AG04449 (cell line): ENCODE data around the gene TAS2R39.
A peak's percentile ranks its signal among the peaks of the same experiment; 100 is the strongest.

Experiments used
- CTCF ChIA-PET: fragments of 350-600 bp; formaldehyde crosslinking; extraction: SDS; loops from one replicate; lab custom pipeline; 2021; ENCODE audit warnings: antibody characterized with exemption; lab: Yijun Ruan, JAX
- POLR2A ChIA-PET: fragments of 400-600, 350-600 bp; formaldehyde crosslinking; extraction: SDS; loops from one replicate; lab custom pipeline; 2020; ENCODE audit warnings: antibody characterized with exemption, inconsistent platforms; lab: Yijun Ruan, JAX
- DNase-seq: peaks from one replicate; pipeline ENCODE4 v3.0.0-alpha.2; 2010; ENCODE audit warnings: low read depth, low spot score
- H3K4me3 ChIP-seq: 2 replicates; pipeline ENCODE4 v1.5.1; 2011; ENCODE audit warnings: low read depth, mild to moderate bottlenecking, control low read depth, low read length
- TF ChIP-seq, protein P1 (sequence below): IDR thresholded peaks from one replicate; pipeline ENCODE4 v1.5.1; 2011; ENCODE audit warnings: mild to moderate bottlenecking, moderate library complexity, low read length, control low read depth, inconsistent platforms; ENCODE audit not compliant: insufficient read depth; ENCODE audit errors: missing control alignments

TAS2R39 gene

DNA sequence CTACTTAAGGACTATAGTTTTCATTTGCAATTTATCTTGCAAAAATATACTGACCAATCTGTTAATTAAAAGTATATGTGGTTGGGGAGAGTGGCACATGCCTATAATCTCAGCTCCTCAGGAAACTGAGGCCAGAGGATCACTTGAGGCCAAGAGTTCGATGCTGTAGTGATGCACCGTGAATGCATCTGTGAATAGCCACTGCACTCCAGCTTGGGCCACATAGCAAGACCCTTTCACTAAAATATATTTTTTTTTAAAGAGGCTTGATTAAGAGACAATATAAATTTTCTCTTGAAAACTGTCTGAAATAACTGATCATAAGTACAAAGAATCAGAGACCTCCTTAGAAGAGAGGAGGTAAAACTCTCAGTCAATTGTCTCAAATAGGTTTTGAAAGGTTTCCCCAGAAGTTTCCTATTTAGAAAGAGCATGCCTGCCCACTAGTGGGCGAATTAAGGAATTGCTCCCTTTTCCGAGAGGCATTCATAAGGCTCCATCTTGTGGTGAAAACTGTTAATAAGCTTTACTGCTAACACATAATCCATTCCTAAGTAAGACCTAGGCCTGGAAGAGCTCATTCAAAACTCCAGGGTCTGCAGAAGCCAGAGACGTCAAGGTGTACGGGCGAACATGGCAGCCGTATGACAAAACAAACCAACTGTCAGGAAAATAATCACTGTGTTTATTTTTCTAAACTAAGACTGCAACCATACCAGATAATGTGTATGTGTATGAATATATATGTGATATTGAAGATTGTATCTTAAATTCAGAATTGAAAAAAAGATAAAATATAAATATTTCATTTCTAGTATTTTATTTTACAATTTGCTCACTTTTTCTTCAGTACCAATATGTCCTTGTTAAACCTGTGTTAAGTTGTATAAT, 31.8 kb downstream of the TAS2R39 start:
- no peak overlapping the region for H3K4me3 ChIP-seq
- POLR2A ChIA-PET: interaction anchor here (0.7 kb wide), 1 partner anchor 206 kb away, joined by 7 read pairs; no protein-coding TSS in a partner anchor
- peak; percentile 62 for DNase-seq
- TF ChIP-seq, protein P1, sequence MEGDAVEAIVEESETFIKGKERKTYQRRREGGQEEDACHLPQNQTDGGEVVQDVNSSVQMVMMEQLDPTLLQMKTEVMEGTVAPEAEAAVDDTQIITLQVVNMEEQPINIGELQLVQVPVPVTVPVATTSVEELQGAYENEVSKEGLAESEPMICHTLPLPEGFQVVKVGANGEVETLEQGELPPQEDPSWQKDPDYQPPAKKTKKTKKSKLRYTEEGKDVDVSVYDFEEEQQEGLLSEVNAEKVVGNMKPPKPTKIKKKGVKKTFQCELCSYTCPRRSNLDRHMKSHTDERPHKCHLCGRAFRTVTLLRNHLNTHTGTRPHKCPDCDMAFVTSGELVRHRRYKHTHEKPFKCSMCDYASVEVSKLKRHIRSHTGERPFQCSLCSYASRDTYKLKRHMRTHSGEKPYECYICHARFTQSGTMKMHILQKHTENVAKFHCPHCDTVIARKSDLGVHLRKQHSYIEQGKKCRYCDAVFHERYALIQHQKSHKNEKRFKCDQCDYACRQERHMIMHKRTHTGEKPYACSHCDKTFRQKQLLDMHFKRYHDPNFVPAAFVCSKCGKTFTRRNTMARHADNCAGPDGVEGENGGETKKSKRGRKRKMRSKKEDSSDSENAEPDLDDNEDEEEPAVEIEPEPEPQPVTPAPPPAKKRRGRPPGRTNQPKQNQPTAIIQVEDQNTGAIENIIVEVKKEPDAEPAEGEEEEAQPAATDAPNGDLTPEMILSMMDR: peak; percentile 93
- CTCF ChIA-PET: interaction anchor here (0.6 to 11.2 kb wide), 66 partner anchors 9 to 865 kb away, joined by 3 to 885 read pairs (median 4); partner anchors contain the start of gene TAS2R39

GRCh38 chr7:143216151-143216550, 32.9 kb downstream of the TAS2R39 start:
- ChIA-PET CTCF (interaction anchor here (1.0 to 11.2 kb wide), 18 partner anchors 8 to 832 kb away, joined by 3 to 885 read pairs (median 7); no protein-coding TSS in a partner anchor), POLR2A (no interaction called here)
- H3K4me3 ChIP-seq: no peak overlapping the region
- TF ChIP-seq, protein P1: no peak
- DNase-seq: peak; percentile 23

DNA sequence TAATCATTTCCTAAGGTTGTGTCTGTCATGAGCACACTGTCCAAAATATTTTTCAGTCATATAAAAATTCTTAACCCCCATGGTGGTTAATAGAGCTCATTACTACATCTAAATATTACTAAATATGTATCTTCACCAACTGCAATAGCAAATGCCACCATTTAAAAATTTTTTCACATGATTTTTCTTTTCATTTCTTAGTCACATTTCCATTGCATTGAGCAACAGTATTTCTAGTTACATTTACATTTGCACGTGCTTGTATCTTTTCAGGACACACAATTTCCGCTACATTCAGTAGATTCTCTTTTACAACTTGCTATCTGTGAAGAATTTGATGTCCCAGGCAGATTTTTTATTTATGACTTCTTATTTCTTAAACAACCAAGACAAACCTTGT, 33.5 kb downstream of the TAS2R39 start:
- DNase-seq: no peak
- TF ChIP-seq, protein P1: no peak
- H3K4me3 ChIP-seq: no peak overlapping the region
- POLR2A ChIA-PET: no interaction called here
- CTCF ChIA-PET: interaction anchor here (1.5 to 11.2 kb wide), 8 partner anchors 7 to 351 kb away, joined by 7 to 885 read pairs (median 22); no protein-coding TSS in a partner anchor

GRCh38 chr7:143217806-143218205, 34.6 kb downstream of the TAS2R39 start:
- POLR2A ChIA-PET: no interaction called here
- H3K4me3 ChIP-seq: no peak overlapping the region
- CTCF ChIA-PET: interaction anchor here (1.2 to 11.2 kb wide), 2 partner anchors 11 to 210 kb away, joined by 3 to 885 read pairs; no protein-coding TSS in a partner anchor
- TF ChIP-seq, protein P1: no peak
- DNase-seq: no peak

GRCh38 chr7:143221286-143221685, 38.1 kb downstream of the TAS2R39 start:
- H3K4me3 ChIP-seq: no peak overlapping the region
- DNase-seq: no peak
- ChIA-PET POLR2A (no interaction called here), CTCF (interaction anchor here (1.6 to 11.2 kb wide), 2 partner anchors 19 to 214 kb away, joined by 10 to 885 read pairs; no protein-coding TSS in a partner anchor)
- TF ChIP-seq, protein P1: no peak

DNA sequence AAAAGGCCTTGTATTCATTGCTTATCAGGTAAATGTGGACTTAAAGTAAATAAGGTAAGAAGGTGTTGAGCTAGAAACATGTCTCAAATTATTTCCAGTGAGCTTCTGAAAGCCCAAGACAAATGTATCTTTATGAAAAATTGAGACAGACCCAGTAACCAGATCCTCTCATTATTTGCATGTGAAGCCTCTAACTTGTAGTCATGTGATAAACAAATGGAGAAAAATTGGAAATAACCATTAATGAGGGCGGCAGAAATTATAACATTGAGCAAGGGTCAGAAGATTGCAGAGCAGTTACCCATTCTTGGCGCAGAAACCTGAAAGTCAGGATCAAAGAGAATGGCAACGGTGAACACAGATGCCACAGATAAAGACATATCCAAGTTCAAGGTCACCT, 38.5 kb downstream of the TAS2R39 start, which contains the start of gene TAS2R40:
TSS of gene TAS2R40 (plus strand) at position 301 of the 400 bp plus-strand sequence. CDS start at position 343, 42 bp downstream.
- POLR2A ChIA-PET: no interaction called here

More for the DNA sequence above, 38.5 kb downstream of the TAS2R39 start, which contains the start of gene TAS2R40:
- DNase-seq: no peak
- H3K4me3 ChIP-seq: no peak within 1 kb of the TSS
- TF ChIP-seq, protein P1: no peak
- CTCF ChIA-PET: interaction anchor here (1.6 to 11.2 kb wide), 2 partner anchors 18 to 214 kb away, joined by 10 to 885 read pairs; no protein-coding TSS in a partner anchor
